Islet of Langerhans (tissue), 1 donor: ENCODE results near the gene ADAMTS16.

Experiments used
- FAIRE-seq: peaks from one replicate; lab custom pipeline; 2011; peaks lifted over from hg19 to GRCh38; lab: Jason Lieb, UNC

Gene ADAMTS16

GRCh38 chr5:5287419-5287818 is 147.3 kb downstream of the ADAMTS16 start:
- no peak for FAIRE-seq

GRCh38 chr5:5288201-5288600 is 148.1 kb downstream of the ADAMTS16 start:
- no peak for FAIRE-seq

GRCh38 chr5:5289537-5289936 is 149.4 kb downstream of the ADAMTS16 start:
- no peak for FAIRE-seq

GRCh38 chr5:5290674-5291334 is 150.7 kb downstream of the ADAMTS16 start:
- no peak for FAIRE-seq

- no peak for FAIRE-seq
Observed at GRCh38 chr5:5291357-5291756, 151.2 kb downstream of the ADAMTS16 start.

- FAIRE-seq: no peak
Observed at GRCh38 chr5:5293029-5293428, 152.9 kb downstream of the ADAMTS16 start.

GRCh38 chr5:5294429-5294828 is 154.3 kb downstream of the ADAMTS16 start:
- FAIRE-seq: no peak

GRCh38 chr5:5295351-5295750 is 155.2 kb downstream of the ADAMTS16 start:
- FAIRE-seq: no peak

GRCh38 chr5:5296051-5296450 is 155.9 kb downstream of the ADAMTS16 start:
- no peak for FAIRE-seq

GRCh38 chr5:5297432-5298067 is 157.4 kb downstream of the ADAMTS16 start:
- FAIRE-seq: no peak

- FAIRE-seq: no peak
Observed at GRCh38 chr5:5298068-5298633, 158.0 kb downstream of the ADAMTS16 start.

GRCh38 chr5:5298841-5299541 is 158.9 kb downstream of the ADAMTS16 start:
- FAIRE-seq: no peak

GRCh38 chr5:5301176-5301575 is 161.0 kb downstream of the ADAMTS16 start:
- FAIRE-seq: no peak

- FAIRE-seq: no peak
Observed at GRCh38 chr5:5302201-5302600, 162.1 kb downstream of the ADAMTS16 start.

GRCh38 chr5:5303242-5303641 is 163.1 kb downstream of the ADAMTS16 start:
- FAIRE-seq: no peak

- FAIRE-seq: no peak
Observed at GRCh38 chr5:5304361-5305020, 164.4 kb downstream of the ADAMTS16 start.

GRCh38 chr5:5306696-5307095 is 166.6 kb downstream of the ADAMTS16 start:
- no peak for FAIRE-seq

GRCh38 chr5:5308319-5308718 is 168.2 kb downstream of the ADAMTS16 start:
- no peak for FAIRE-seq

GRCh38 chr5:5309645-5310044 is 169.5 kb downstream of the ADAMTS16 start:
- no peak for FAIRE-seq

GRCh38 chr5:5313101-5313635 is 173.0 kb downstream of the ADAMTS16 start:
- FAIRE-seq: no peak

- no peak for FAIRE-seq
Observed at GRCh38 chr5:5314166-5314565, 174.0 kb downstream of the ADAMTS16 start.

GRCh38 chr5:5314626-5315025 is 174.5 kb downstream of the ADAMTS16 start:
- no peak for FAIRE-seq
